HG03520 (cell line): Measurements from ENCODE around the gene RAG1.
"Not testable (repeated sequence)": the region's sequence is repeated elsewhere in the genome, so short reads cannot be mapped to it uniquely, and the experiment has no call there.

Experiments used
- ATAC-seq: cut with Tn5 transposase; IDR thresholded peaks from one replicate; pipeline ENCODE4 v1.9.1; 2021; ENCODE audit warnings: mild to moderate bottlenecking, moderate library complexity; ENCODE audit not compliant: unreplicated experiment

Gene RAG1

GRCh38 chr11:36567694-36568093 is at the start of gene RAG1:
Gene RAG1 (plus strand): TSS chr11:36568007. CDS start chr11:36573305, 5,298 bp downstream.
- ATAC-seq = no peak

DNA sequence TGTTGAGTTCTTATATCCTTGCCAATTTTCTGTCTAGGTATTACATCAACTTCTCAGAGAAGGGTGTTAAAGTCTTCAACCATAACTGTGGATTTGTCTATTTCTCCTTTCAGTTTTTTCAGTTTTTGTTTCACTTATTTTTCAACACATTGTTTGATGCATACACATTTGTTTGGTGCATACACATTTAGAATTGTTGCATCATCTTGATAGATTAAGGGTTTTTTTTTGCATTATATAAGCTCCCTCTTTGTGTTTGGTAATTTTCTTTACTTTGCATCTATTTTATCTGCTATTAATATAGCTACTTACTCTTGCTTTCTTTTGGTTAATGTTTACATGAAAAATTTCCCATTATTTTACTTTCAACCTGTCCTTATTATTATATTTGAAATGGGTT is 37.0 kb upstream of the RAG1 start:
- ATAC-seq = no peak

DNA sequence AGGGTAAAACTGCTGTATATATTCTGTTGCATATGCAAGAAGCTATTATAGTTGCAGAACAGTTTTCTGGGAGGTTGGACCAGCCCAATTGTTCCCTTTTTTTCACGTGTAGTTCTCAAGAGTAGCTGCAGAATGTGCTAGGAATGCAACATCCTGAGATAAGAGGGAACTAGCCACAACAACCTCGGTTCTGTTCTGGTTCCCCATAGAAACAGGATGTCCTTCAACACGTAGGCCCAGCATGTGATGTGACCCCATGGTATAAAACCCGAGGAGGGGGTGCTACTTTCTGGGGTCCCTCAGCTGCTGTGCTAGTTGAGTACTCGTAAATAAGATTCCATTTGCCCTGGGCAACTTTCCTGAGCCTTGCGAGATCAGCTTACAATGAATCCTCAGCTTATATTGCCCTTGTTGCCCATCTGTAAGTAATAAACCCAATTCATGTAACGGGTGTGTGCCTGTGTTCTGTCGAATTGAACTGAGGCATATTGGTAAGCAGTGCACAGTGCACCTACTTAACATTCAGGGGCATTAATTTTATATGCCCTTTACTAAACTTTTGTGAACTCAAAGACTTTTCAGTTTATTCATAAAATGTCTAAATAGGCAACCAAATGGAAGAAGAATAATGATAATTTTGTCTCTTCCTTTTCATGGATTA is 34.7 kb upstream of the RAG1 start:
- ATAC-seq = no peak

- no peak for ATAC-seq
These were observed 33.4 kb upstream of the RAG1 start for GRCh38 chr11:36534276-36534840.

GRCh38 chr11:36540998-36541397 is 26.8 kb upstream of the RAG1 start:
- peak; percentile 99 for ATAC-seq

GRCh38 chr11:36550385-36551115 is 17.3 kb upstream of the RAG1 start:
- ATAC-seq = no peak

- not testable (repeated sequence) for ATAC-seq
These were observed 10.4 kb upstream of the RAG1 start for GRCh38 chr11:36557390-36557789.

DNA sequence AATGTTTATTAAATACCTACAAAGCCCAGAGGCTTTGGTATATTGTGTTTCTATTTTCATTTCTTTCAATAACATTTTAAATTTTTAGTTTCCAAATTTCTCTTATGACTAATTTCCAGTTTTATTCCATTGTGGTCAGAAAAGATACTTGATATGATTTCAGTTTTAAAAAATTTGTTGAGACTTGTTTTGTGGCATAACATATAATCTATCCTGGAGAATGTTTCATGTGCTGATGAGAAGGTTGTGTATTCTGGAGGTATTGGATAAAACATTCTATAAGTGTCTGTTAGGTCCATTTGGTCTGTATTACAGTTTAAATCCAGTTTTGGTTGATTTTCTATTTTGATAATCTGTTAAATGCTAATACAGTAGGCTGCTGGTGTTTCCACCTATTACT is 9.8 kb upstream of the RAG1 start:
- no peak for ATAC-seq

DNA sequence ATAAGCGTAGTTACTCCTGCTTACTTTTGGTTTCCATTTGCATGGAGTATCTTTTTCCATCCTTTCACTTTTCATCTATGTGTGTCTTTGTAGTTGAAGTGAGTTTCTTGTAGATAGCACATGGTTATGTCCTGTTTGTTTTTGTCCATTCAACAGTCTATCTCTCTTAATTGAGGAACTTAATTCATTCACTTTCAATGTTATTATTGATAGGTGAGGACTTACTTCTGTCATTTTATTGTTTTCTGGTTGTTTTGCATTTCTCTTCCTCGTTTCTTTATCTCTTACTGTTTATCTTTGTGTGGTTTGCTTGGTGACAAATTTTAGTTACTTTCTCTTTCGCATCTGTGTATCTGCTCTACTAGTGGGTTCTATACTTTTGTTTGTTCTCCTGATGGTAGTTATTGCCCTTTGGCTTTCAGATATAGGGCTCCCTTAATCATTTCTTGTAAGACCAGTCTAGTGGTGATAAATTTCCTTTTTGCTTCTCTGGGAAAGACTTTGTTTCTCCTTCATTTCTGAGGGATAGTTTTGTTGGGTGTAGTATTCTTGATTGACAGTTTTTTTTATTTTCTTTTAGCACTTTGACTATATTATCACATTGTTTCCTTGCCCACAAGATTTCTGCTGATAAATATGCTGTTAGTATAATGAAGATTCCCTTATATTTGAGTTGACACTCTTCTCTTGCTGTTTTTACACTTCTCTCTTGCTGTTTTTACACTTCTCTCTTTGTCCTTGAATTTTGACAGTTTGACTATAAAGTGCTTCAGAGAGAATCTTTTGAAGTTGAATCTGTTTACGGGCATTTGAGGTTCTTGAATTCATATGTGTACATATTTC is 9.0 kb upstream of the RAG1 start:
- ATAC-seq = peak; percentile 99

DNA sequence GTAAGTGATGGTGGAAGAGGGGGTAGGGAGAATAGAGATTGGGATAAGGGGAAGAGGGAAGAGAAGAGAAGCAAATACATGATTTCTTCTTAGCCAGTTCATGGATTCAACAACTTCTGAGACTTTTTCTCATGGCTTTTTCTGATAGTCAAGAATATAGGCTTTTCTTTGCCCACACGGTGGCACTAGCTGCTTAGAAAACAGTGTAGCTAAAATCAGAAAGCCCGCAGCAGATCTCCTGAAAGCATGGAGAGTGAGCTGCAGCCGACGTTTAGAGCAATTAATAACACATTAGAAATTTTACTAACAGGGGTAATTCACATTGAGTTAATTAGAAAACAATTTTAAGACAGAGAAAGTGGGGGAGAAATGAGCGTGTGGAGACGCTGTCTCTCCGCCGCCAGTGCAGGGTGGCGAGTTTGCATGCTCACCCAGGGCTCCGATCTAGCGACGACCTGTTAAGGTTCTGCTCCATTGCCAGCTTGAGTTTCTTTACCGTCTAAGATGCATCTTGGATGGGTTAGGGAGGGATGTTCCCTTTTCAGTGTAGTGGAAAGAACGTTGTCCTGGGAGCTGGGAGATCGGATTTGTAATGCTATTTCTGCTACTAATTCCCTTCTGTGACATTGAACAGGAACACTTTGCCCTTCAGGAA is 3.3 kb upstream of the RAG1 start:
- peak; percentile 70 for ATAC-seq

DNA sequence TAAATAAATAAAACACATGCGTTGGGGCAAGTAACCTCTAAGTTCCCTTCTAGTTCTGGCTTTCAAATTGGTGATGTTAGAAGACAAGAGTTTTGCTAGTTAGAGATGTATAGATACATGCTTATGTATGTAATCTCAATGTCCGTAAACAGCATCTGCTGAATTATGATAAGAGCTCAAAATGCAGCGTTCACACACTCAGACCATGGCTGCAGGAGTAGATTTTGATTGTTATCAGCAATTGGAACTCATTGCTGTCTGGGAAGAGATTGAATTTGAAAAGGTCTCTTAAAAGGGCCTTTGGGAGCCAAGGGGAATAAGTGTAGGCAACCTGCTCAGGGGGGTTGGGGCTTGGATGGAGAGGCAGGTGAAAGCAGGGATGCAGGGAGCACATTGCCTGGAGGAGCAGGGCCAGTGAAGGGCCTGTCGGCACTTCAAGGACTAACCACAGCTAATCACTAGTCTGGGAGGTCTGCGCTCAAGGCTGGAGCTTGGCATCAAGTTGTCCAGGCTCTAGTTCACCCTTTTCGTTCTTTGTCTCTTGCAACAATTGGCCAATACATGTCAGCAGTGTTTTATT is 2.7 kb upstream of the RAG1 start:
- ATAC-seq = no peak

DNA sequence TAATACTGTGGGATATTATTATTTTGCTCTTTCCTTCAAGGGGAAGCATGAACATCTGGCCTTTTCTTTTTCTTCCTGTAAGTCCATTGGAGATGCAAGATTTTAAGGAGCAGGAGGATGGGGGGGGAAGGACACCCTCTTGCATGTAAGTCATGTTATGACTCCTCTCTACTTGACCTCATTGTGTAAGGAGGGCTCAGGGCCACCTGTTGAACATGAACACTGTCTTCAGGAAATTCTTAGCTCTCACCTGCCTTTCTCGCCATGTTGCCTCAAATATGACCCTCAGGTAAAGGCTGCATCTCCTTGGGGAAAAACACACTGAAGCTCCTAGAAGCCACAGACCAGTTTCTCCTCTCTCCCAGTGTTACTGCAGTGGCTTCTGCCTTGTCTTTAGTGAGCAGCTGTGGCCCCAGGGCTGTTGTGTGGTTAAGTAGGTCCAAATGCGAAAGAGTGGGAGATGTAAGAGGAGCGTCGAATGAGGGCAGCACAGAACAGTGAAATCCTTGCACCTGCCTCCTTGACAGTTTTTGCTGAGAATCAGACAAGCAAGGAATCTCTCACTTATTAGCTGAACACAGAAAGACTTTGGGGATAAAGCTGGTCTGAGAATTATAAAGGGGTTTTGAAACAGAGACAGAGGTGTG is 1.3 kb upstream of the RAG1 start:
- no peak for ATAC-seq

- ATAC-seq = no peak
These were observed 1.3 kb downstream of the RAG1 start for GRCh38 chr11:36569095-36569494.

- no peak for ATAC-seq
These were observed 6.7 kb downstream of the RAG1 start for GRCh38 chr11:36574486-36574885.

DNA sequence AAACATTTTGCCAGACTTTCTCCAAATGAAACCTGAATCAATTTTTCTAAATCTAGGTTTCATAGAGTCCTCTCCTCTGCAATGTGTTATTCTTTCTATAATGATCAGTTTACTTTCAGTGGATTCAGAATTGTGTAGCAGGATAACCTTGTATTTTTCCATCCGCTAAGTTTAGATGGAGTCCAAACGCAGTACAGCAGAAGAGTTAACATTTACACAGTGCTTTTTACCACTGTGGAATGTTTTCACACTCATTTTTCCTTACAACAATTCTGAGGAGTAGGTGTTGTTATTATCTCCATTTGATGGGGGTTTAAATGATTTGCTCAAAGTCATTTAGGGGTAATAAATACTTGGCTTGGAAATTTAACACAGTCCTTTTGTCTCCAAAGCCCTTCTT is 9.6 kb downstream of the RAG1 start:
- ATAC-seq = no peak

DNA sequence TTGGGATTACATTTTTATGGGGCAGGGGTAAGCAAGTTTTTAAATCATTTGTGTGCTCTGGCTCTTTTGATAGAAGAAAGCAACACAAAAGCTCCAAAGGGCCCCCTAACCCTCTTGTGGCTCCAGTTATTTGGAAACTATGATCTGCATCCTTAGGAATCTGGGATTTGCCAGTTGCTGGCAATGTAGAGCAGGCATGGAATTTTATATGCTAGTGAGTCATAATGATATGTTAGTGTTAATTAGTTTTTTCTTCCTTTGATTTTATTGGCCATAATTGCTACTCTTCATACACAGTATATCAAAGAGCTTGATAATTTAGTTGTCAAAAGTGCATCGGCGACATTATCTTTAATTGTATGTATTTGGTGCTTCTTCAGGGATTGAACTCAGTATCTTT is 10.1 kb downstream of the RAG1 start:
- no peak for ATAC-seq

GRCh38 chr11:36578458-36578857 is 10.7 kb downstream of the RAG1 start:
- ATAC-seq = no peak

GRCh38 chr11:36581536-36581935 is 13.7 kb downstream of the RAG1 start:
- no peak for ATAC-seq

- no peak for ATAC-seq
These were observed 15.9 kb downstream of the RAG1 start for GRCh38 chr11:36583667-36584066.

- ATAC-seq = peak; percentile 89
These were observed 18.7 kb downstream of the RAG1 start for GRCh38 chr11:36586543-36586942.
